H7 (cell line): ENCODE data around the gene SHFL. TPM values are rescaled to one million over a fixed set of nuclear protein-coding genes. Genes with fewer than 3 reads are reported as not detected.

Experiments
- DNase-seq: peaks from one replicate; pipeline ENCODE4 v3.0.0; 2012
- H3K27me3 ChIP-seq: 2 replicates; pipeline ENCODE4 v1.6.0; 2011; ENCODE audit warnings: mild to moderate bottlenecking, low read length; ENCODE audit not compliant: control insufficient read depth, insufficient read depth
- H3K36me3 ChIP-seq: replicated peaks from 2 replicates; pipeline ENCODE4 v1.5.1; 2011; ENCODE audit warnings: low read length; ENCODE audit not compliant: control insufficient read depth, insufficient read depth
- H3K4me3 ChIP-seq: 2 replicates; pipeline ENCODE4 v1.5.1; 2011; ENCODE audit warnings: low read depth, mild to moderate bottlenecking, control low read depth, low read length, moderate library complexity; ENCODE audit not compliant: insufficient read depth
- total RNA-seq: library from RNA; depleted of rRNA; stranded (reverse); fragments of >200 nt; shearing (Covaris generic); gene quantifications from 2 replicates; pipeline ENCODE4 v1.2.3, GENCODE V29; 2014; rRNA removed

SHFL gene
- 14.4 and 20.4 TPM in 2 replicates for total RNA-seq

DNA sequence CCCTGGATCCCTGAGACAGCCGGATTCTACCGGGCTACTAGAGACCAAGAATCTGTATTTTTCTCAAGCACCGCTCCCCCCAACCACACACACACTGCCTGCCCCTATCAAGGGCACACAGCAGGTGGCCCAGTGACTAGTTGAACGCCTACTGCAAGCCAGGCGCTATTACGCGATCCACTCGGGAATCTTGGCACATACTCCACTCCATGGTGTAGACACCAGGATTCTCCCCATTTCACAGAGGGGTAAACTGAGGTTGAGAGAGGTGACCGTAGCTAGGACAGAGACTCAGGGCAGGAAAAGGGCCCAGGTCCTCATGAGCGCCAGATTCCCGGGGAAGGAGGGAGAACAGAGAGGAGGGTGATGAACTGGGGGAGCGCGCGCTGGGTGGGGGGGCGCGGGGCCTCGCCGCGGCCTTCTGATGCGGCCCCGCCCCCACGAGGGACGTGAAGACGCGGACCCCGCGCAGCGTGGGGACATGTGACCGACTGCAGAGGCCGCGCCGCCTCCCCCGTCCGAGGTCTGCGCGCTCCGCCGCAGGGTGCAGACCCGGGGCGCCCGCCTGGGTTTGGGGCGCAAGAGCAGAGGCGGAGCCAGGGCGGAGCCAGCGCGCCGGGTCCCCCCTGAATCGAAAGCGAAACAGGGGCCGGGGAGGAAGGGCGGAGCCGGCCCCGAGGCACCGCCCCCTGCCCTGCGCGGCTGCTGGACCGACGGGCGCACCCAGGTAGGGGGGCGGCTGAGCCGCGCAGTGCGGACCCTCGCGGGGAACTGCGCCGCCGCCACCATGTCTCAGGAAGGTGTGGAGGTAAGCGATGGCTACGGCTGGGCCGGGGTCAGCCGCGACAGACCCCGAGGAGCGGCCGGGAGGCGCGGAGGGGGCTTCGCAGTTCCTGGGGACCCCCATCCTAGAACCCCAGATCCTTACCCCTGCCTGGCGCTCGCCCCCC, at the start of gene SHFL:
SHFL (plus strand) TSS at position 677 of the 950 bp plus-strand sequence; CDS start at position 788, 111 bp downstream.
- H3K27me3 ChIP-seq: peaks cover 11% of the 10 kb centered on the region; the same call in 1 of the 2 replicates
- peak; percentile 99 for DNase-seq
- peak within 1 kb of the TSS; percentile 70 for H3K4me3 ChIP-seq

DNA sequence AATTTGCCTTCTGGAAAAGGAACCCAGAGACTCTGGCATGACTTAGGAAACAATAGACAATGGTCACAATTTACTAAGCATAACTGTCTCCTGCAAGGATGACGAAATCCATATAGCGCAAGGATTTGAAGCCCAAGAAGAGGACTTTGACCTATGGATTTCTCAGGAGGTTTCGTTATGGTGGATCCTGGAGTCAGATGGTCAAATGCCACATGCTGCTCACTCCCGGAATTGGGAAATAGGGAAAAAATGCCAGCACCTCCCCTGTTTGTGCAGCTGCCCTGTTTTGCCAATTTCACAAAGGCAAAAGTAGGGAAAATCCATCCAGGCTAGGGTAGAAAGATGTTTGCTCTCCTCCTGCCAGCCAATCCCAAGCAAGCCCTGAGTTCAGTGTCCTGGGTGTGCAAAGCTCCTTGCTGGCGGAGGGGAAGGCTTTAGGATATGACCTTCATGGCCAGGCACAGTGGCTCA, 49.5 kb upstream of the SHFL start:
- DNase-seq: no peak
- Histone ChIP-seq H3K27me3 (peaks cover 3% of the 10 kb centered on the region; the same call in 1 of the 2 replicates), H3K4me3 (no peak overlapping the region), H3K36me3 (no peaks in the 10 kb centered on the region)

More for the DNA sequence above, at the start of gene SHFL:
- peaks cover 2% of the 10 kb centered on the region for H3K36me3 ChIP-seq

DNA sequence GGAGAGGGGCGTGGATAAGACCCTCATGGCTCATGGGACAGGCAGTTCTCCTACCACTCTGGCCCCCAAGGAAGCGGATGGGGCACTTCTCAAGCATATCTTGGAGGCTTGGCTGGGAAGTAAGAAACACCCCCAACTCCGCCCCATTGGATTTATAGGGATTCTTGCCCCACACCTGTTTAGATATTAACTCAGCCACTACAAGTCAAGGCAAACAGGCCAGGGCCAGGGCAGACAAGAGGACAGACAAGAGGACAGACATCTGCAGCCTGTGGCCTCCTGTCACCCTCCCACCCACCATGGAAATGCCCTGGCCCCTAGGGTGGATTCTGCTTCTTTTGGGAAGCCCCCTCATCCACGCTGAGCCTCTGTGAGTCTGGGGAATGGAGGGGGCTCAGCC, 48.8 kb upstream of the SHFL start:
- Histone ChIP-seq H3K36me3 (no peaks in the 10 kb centered on the region), H3K4me3 (no peak overlapping the region), H3K27me3 (peaks cover 3% of the 10 kb centered on the region; the same call in 1 of the 2 replicates)
- DNase-seq: no peak

DNA sequence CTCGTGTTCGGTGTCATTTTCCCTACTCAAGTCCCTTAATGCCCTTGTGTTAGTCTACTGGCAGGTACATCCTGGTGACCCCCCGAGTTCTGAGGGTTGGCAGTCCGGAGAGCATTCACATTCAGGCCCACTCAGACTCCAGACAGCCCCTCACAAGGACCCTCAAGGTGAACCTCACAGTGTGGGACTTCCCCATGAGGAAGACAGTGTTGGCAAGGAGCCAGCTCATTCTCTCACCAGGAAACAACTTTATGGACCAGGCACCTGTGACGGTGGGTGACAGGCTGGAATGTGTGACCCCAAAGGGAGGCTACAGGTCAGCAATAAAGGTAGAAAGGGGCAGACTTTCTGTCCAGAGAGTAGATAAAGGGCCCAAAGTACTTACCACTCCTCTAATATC, 48.3 kb upstream of the SHFL start:
- H3K27me3 ChIP-seq: peaks cover 3% of the 10 kb centered on the region; the same call in 1 of the 2 replicates
- no peak for DNase-seq
- no peak overlapping the region for H3K4me3 ChIP-seq
- no peaks in the 10 kb centered on the region for H3K36me3 ChIP-seq

DNA sequence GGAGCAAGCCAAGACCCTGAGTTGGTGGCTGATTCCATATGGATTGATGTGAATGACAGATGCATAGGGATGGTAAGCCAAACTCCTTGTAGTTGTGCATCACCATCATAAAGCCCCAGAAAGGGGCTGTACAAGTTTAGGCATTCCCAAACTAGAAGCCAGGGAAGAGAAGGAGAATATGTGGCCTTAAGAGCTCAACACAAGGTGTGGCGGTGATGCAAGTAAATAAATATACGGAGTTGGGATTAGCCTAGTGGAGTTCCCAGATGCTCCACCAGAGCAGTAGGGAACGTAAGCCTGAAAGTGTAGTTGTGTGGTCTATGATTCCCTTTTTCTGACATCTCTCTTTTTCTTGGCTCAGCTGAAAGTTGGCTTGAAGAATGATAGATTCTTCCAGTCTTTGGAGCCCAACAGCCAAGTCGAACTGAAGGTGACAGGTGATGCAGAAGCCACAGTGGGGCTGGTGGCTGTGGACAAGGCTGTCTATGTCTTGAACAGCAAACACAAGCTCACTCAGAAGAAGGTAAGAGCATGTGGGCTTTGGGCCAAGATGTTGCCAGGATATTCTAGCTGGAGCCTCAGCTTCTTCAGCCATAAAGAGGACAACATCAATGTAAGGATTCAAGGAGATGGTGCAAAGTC, 42.7 kb upstream of the SHFL start:
- no peaks in the 10 kb centered on the region for H3K36me3 ChIP-seq
- peaks cover 6% of the 10 kb centered on the region; the same call in 1 of the 2 replicates for H3K27me3 ChIP-seq
- no peak for DNase-seq
- no peak overlapping the region for H3K4me3 ChIP-seq

DNA sequence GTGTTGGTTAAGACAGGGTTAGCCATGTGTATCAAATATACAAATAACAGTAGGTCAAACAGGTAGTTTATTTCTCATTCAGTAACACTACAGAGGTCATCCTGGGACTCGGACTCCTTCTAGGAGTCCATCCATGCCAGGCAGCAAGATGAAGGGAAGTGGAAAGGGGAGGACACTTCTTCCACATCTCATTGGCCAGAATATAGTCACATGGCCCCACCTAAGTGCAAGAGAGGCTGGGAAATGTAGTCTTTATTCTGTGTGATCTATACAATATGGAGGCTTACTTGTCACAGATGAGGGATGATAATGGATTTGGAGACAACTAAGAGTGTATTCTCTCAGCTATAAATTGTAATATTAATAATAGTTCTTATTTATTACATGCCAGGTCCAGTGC, 41.7 kb upstream of the SHFL start:
- no peaks in the 10 kb centered on the region for H3K36me3 ChIP-seq
- peaks cover 5% of the 10 kb centered on the region; the same call in 1 of the 2 replicates for H3K27me3 ChIP-seq
- no peak overlapping the region for H3K4me3 ChIP-seq
- peak; percentile 88 for DNase-seq

DNA sequence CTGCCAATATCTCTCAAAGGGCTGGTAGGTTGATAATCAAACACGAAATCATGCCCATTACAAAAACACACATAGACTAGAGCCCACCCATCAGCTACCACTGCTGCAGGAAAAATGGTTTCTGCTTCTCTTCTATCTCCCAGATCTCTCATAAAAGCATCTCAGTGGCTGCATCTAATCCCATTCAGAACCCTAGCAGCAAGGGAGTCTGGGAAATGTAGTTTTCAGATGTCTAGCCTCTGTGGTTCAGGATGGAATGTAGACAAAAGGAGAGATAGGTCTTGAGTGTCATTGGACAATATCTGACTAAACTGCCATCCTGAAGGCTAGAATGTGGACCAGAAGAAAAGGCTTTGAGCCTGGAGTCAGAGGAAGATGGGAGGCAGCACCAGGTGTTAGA, 40.7 kb upstream of the SHFL start:
- H3K36me3 ChIP-seq: no peaks in the 10 kb centered on the region
- peak; percentile 64 for DNase-seq
- H3K27me3 ChIP-seq: peaks cover 5% of the 10 kb centered on the region; the same call in 1 of the 2 replicates
- H3K4me3 ChIP-seq: no peak overlapping the region

DNA sequence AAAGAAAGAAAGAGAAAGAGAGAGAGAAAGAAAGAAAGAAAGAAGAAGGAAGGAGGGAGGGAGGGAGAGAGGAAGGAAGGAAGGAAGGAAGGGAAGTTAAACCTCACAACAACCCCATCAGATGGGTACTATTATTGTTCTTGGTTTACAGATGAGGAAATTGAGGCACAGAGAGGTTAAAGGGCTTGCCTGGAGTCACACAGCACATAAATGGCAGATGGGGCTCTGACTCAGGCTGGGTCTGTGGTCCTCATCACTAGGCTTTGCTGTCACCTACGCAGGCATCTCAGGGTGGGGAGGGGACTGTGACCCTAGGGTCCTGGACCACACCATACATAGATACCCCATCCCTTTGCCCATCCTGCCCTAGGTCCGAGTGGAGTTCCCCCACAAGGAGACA, 36.5 kb upstream of the SHFL start:
- no peaks in the 10 kb centered on the region for H3K36me3 ChIP-seq
- DNase-seq: no peak
- peaks cover 3% of the 10 kb centered on the region; the same call in 1 of the 2 replicates for H3K27me3 ChIP-seq
- H3K4me3 ChIP-seq: no peak overlapping the region

DNA sequence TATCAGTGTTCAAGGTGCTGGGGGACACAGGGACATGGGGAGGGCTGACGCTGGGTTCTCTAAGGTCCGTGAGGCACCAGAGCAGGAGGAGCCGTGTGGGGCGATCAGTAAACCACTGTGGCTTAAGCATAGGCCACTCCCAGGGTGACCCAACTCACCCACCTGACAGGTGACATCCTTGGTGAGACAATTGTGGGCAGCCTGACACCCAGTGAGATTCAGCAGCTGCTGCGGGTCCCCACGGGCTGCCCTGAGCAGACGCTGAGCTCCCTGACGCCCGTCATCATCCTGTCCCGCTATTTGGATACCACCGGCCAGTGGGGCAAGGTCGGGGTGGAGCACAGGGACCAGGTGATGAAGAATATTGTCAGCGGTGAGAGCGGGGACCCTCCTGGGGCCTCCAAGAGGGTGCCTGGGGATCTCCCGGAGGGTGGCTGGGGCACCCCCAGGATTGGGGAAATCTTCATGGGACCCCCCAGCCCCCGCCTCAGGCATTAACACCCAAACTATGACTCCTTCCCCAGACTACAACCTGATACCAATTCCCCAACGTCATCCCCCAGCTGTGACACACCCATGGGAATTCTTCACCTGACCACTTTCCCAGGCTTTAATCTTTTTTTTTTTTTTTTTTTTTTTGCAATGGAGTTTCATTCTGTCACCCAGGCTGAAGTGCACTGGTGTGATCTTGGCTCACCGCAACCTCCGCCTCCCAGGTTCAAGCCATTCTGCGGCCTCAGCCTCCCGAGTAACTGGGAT, 33.3 kb upstream of the SHFL start:
- H3K27me3 ChIP-seq: no peaks in the 10 kb centered on the region; the same call in 1 of the 2 replicates
- DNase-seq: no peak
- H3K4me3 ChIP-seq: no peak overlapping the region
- no peaks in the 10 kb centered on the region for H3K36me3 ChIP-seq

DNA sequence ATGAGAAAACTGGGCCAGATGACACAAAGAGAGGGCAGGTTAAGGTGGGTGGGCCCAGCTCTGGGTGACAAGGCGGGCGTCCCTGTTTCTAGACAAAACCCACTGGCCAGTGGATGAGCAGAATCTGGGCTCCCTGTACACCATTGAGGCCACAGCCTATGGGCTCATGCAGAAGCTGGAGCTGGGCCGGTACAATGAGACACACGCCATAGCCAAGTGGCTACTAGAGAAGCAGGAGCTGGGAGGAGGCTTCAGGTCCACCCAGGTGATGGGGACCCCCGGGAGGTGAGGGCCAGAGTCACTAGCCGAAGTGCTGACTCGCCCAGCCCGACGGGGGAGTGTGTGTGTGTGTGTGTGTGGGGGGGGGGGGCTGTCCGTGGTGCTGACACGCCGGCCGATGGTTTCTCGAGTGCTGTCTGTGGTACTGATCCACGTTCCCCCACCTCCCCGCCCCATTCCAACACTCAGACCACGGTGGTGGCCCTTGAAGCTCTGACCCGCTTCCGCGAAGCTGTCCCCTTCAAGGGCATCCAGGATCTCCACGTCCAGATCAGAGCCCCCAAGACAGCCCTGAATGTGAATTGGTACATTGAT, 24.3 kb upstream of the SHFL start:
- Histone ChIP-seq H3K36me3 (no peaks in the 10 kb centered on the region), H3K27me3 (peaks cover 4% of the 10 kb centered on the region; the same call in 1 of the 2 replicates), H3K4me3 (no peak overlapping the region)
- peak; percentile 83 for DNase-seq

DNA sequence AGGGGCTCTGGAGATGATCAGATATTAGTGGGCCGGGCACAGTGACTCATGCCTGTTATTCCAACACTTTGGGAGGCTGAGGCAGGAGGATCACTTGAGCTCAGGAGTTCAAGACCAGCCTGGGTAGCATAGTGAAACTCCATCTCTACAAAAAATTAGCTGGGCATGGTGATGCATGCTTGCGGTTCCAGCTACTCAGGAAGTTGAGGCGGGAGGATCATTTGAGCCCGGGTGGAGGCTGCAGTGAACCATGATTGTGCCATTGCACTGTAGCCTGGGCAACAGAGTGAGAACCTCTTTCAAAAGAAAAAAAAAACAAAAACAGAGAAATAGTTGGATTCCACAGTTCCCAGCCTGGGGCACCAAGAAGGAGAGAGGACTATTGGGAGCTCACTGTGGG, 17.9 kb upstream of the SHFL start:
- H3K27me3 ChIP-seq: no peaks in the 10 kb centered on the region; the same call in 1 of the 2 replicates
- H3K36me3 ChIP-seq: no peaks in the 10 kb centered on the region
- no peak overlapping the region for H3K4me3 ChIP-seq
- DNase-seq: no peak

DNA sequence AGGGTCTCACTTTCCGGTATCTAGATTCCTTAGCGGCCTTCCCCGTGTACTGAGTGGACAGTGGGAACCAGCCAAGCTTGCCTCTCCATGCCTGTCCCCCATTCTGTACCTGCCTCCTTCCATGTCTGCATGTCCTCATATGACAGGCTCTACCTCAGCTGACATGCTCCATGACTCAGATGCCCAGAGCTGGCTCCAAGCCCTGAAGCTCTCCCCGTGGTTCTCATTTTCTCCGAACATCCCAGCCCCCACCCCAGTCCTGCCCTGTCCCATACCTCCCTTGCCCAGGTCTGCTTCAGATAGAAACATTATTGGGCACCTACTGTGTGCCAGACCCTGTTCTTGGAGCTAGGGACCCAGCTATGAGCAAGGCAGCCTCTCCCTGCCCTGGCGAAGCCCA, 17.1 kb upstream of the SHFL start:
- DNase-seq: no peak
- no peak overlapping the region for H3K4me3 ChIP-seq

DNA sequence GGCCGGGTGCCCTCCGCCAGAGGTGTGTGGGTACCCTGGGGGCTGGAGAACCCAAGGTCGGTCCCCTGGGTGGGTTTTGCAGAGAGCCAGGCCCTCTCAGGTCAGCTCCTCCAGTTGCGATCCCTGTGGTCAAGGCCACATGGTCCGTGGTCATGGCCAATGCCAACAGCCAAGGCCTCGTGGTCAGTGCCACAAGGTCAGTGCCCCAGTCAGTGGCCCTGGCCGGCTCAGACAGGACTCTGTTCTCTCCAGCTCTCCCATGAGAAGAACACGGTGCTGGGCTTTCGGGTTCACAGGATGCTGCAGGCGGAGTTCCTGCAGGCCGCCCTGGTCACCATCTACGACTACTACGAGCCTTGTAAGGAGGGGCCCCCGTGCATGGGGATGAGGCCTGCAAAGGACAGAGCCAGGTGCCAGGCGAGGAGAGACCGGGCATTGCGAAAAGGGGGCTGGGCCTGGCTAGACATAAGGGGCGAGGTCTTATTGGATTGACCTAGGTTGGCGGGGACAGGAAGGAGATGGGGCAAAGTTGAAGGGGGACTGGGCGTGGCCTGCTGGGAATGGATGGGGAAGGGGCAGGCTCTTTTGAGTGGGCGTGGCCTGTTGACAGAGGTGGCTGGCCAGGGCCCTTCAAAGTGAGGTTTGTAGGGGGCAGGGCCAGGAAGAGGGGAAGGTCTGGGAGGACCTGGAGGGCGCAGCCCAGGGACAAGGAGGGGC, 15.2 kb upstream of the SHFL start:
- H3K36me3 ChIP-seq: no peaks in the 10 kb centered on the region
- H3K27me3 ChIP-seq: no peaks in the 10 kb centered on the region; the same call in 1 of the 2 replicates
- H3K4me3 ChIP-seq: no peak overlapping the region
- DNase-seq: peak; percentile 95

More for the DNA sequence above, 17.1 kb upstream of the SHFL start:
- H3K27me3 ChIP-seq: no peaks in the 10 kb centered on the region; the same call in 1 of the 2 replicates
- no peaks in the 10 kb centered on the region for H3K36me3 ChIP-seq
